Breast epithelium (tissue), 3 donors: Measurements from ENCODE around the gene TMC8.

Source experiments
- POLR2A ChIP-seq: fragments of 450-650 bp; IDR thresholded peaks from one replicate; pipeline ENCODE4 v1.6.1; 2016; ENCODE audit warnings: antibody characterized with exemption, mild to moderate bottlenecking, moderate library complexity
- POLR2AphosphoS5 ChIP-seq, 3 donors: sonication (generic); formaldehyde crosslinking; IDR thresholded peaks; one replicate each; pipeline ENCODE4 v1.6.1; 2017; ENCODE audit warnings: antibody characterized with exemption in 3 of 3
- TF ChIP-seq, protein P1 (sequence below), 3 donors: fragments of 450-650 bp; IDR thresholded peaks; one replicate each; pipeline ENCODE4 v1.5.1; 2016 to 2017; ENCODE audit warnings: antibody characterized with exemption in 3 of 3, mild to moderate bottlenecking in 3 of 3, moderate library complexity in 3 of 3

DNA sequence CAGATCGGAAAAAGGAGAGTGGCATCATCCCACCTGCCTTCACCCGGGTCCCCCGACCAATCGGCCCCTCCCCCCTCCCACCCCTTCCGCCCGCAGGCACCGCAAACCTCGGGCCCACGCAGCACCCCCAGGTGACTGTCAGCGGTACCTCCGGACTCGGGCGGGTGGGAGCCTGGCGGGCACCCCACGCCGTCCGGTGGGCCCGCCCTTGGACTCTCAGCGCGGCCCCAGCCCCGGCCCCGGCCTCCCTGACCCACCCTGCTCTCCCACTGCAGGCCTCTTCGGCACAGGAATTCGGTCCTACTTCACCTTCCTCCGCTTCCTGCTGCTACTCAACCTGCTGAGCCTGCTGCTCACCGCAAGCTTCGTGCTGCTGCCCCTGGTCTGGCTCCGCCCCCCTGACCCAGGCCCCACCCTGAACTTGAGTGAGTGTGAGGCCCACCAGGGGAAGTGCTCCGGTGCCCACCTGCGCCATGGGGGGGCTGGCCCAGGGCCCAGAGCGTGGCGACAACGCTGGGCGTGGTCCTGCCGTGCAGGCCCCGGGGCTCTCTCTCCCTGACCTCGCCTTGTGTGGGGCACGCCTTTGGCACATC is 1.6 kb downstream of the TMC8 start:
- TF ChIP-seq, protein P1, sequence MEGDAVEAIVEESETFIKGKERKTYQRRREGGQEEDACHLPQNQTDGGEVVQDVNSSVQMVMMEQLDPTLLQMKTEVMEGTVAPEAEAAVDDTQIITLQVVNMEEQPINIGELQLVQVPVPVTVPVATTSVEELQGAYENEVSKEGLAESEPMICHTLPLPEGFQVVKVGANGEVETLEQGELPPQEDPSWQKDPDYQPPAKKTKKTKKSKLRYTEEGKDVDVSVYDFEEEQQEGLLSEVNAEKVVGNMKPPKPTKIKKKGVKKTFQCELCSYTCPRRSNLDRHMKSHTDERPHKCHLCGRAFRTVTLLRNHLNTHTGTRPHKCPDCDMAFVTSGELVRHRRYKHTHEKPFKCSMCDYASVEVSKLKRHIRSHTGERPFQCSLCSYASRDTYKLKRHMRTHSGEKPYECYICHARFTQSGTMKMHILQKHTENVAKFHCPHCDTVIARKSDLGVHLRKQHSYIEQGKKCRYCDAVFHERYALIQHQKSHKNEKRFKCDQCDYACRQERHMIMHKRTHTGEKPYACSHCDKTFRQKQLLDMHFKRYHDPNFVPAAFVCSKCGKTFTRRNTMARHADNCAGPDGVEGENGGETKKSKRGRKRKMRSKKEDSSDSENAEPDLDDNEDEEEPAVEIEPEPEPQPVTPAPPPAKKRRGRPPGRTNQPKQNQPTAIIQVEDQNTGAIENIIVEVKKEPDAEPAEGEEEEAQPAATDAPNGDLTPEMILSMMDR (IDR thresholded peaks at IDR 0.05) = no peak
- TF ChIP-seq POLR2AphosphoS5 (IDR thresholded peaks at IDR 0.05) (no peak), POLR2A (no peak)
